ENCODE data around the gene CD83. TPM values are rescaled to one million over a fixed set of nuclear protein-coding genes. Genes with fewer than 3 reads are reported as not detected.

CD83 gene
- total and polyA plus RNA-seq, 4 donors, result 0.35 to 4.2 (median 0.60) TPM

- Histone ChIP-seq H3K9ac (ENCODE audit: low read depth in 1 of 2, low read length in 2 of 2) (no peak overlapping the region), H3K4me1 (ENCODE audit: control insufficient read depth in 4 of 4, insufficient read depth in 4 of 4, low read length in 3 of 4) (no peaks in the 10 kb centered on the region), H3K27ac (ENCODE audit: low read depth in 1 of 2, low read length in 2 of 2) (no peak overlapping the region), H3K4me3 (ENCODE audit: low read depth in 1 of 3, low read length in 3 of 3) (no peak overlapping the region), H3K27me3 (ENCODE audit: control insufficient read depth in 4 of 4, insufficient read depth in 4 of 4, low read length in 3 of 4) (peaks cover 0 to under 1% (median 0%) of the 10 kb centered on the region in 4 donors), H3K36me3 (ENCODE audit: control insufficient read depth in 4 of 4, insufficient read depth in 3 of 4, low read depth in 1 of 4, low read length in 3 of 4) (no peaks in the 10 kb centered on the region), H3K9me3 (ENCODE audit: control insufficient read depth in 4 of 4, low read length in 3 of 4) (no peaks in the 10 kb centered on the region)
- no peak for DNase-seq (ENCODE audit: low spot score)
- TF ChIP-seq MAX (IDR thresholded peaks at IDR 0.05) (no peak), SP1 (IDR thresholded peaks at IDR 0.05) (no peak), GABPA (IDR thresholded peaks at IDR 0.05 in 1 of 2, conservative IDR thresholded peaks at IDR 0.05 in 1 of 2) (no peak), EGR1 (IDR thresholded peaks at IDR 0.05; ENCODE audit: low read depth in 2 of 2) (no peak)
- 73% methylated on average over 3 of the region's 3 CpGs for WGBS
Measured at GRCh38 chr6:14083751-14084150, 33.8 kb upstream of the CD83 start.

- DNase-seq (ENCODE audit: low spot score), result no peak
- Histone ChIP-seq H3K9me3 (ENCODE audit: control insufficient read depth in 4 of 4, low read length in 3 of 4) (no peaks in the 10 kb centered on the region), H3K27me3 (ENCODE audit: control insufficient read depth in 4 of 4, insufficient read depth in 4 of 4, low read length in 3 of 4) (peaks cover 0 to 3% (median 0%) of the 10 kb centered on the region in 4 donors), H3K4me3 (ENCODE audit: low read depth in 1 of 3, low read length in 3 of 3) (no peak overlapping the region), H3K9ac (ENCODE audit: low read depth in 1 of 2, low read length in 2 of 2) (no peak overlapping the region), H3K36me3 (ENCODE audit: control insufficient read depth in 4 of 4, insufficient read depth in 3 of 4, low read depth in 1 of 4, low read length in 3 of 4) (no peaks in the 10 kb centered on the region), H3K27ac (ENCODE audit: low read depth in 1 of 2, low read length in 2 of 2) (no peak overlapping the region), H3K4me1 (ENCODE audit: control insufficient read depth in 4 of 4, insufficient read depth in 4 of 4, low read length in 3 of 4) (no peaks in the 10 kb centered on the region)
- WGBS, result 93% methylated on average over 11 of the region's 11 CpGs
- TF ChIP-seq EGR1 (IDR thresholded peaks at IDR 0.05; ENCODE audit: low read depth in 2 of 2) (no peak), NR2F2 (IDR thresholded peaks at IDR 0.05) (no peak)
Measured at GRCh38 chr6:14084388-14084787, 33.2 kb upstream of the CD83 start.

- H3K9ac ChIP-seq (ENCODE audit: low read depth in 1 of 2, low read length in 2 of 2), result no peak overlapping the region
- H3K4me1 ChIP-seq (ENCODE audit: control insufficient read depth in 4 of 4, insufficient read depth in 4 of 4, low read length in 3 of 4), result no peaks in the 10 kb centered on the region
- H3K9me3 ChIP-seq (ENCODE audit: control insufficient read depth in 4 of 4, low read length in 3 of 4), result no peaks in the 10 kb centered on the region
- no peak overlapping the region for H3K27ac ChIP-seq (ENCODE audit: low read depth in 1 of 2, low read length in 2 of 2)
- no peak for DNase-seq (ENCODE audit: low spot score)
- TF ChIP-seq ZBTB33 (IDR thresholded peaks at IDR 0.05), result no peak
- no peak for TF ChIP-seq HNF4G (IDR thresholded peaks at IDR 0.05)
- no peak for TF ChIP-seq CTCF (IDR thresholded peaks at IDR 0.05; ENCODE audit: low read depth, low read length, missing input control)
- no peak for TF ChIP-seq FOXA1 (IDR thresholded peaks at IDR 0.05)
- TF ChIP-seq GABPA (IDR thresholded peaks at IDR 0.05 in 1 of 2, conservative IDR thresholded peaks at IDR 0.05 in 1 of 2), result no peak
- TF ChIP-seq JUND (IDR thresholded peaks at IDR 0.05), result no peak
- TF ChIP-seq NR2F2 (IDR thresholded peaks at IDR 0.05), result no peak
- no peak for TF ChIP-seq RXRA (IDR thresholded peaks at IDR 0.05)
- no peaks in the 10 kb centered on the region for H3K36me3 ChIP-seq (ENCODE audit: control insufficient read depth in 4 of 4, insufficient read depth in 3 of 4, low read depth in 1 of 4, low read length in 3 of 4)
- peaks cover 0 to 3% (median 0%) of the 10 kb centered on the region in 4 donors for H3K27me3 ChIP-seq (ENCODE audit: control insufficient read depth in 4 of 4, insufficient read depth in 4 of 4, low read length in 3 of 4)
- H3K4me3 ChIP-seq (ENCODE audit: low read depth in 1 of 3, low read length in 3 of 3), result no peak overlapping the region
- 94% methylated on average over 5 of the region's 5 CpGs for WGBS
Measured at GRCh38 chr6:14085176-14085787, 32.3 kb upstream of the CD83 start.

Data from liver (tissue), 9 donors.